Kidney epithelial cell (primary cell): ENCODE measurements around the gene SIM2. TPM values are rescaled to one million over a fixed set of nuclear protein-coding genes. Genes with fewer than 3 reads are reported as not detected.

ENCODE experiments used
- DNase-seq: peaks from one replicate; pipeline ENCODE4 v3.0.0-alpha.2; 2010; ENCODE audit warnings: low read depth
- H3K27me3 ChIP-seq: 2 replicates; pipeline ENCODE4 v1.6.0; 2011; ENCODE audit warnings: low read length; ENCODE audit not compliant: control insufficient read depth, insufficient read depth
- H3K36me3 ChIP-seq: 2 replicates; pipeline ENCODE4 v1.5.1; 2011; ENCODE audit warnings: low read length; ENCODE audit not compliant: control insufficient read depth, insufficient read depth
- H3K4me3 ChIP-seq: 2 replicates; pipeline ENCODE4 v1.5.1; 2011; ENCODE audit warnings: low read depth, mild to moderate bottlenecking, control low read depth, low read length
- total RNA-seq: library from RNA; depleted of rRNA; stranded (reverse); fragments of >200 nt; gene quantifications from 2 replicates; pipeline ENCODE4 v1.2.3, GENCODE V29; 2015
- TF ChIP-seq, protein P1 (sequence below): IDR thresholded peaks from 2 replicates; pipeline ENCODE4 v1.5.1; 2011; ENCODE audit warnings: mild to moderate bottlenecking, moderate library complexity, low read length, control low read depth, inconsistent platforms; ENCODE audit not compliant: insufficient read depth, poor library complexity, severe bottlenecking

The SIM2 gene
- total RNA-seq, 1 donor from 2014 or later, result 9.5 TPM

DNA sequence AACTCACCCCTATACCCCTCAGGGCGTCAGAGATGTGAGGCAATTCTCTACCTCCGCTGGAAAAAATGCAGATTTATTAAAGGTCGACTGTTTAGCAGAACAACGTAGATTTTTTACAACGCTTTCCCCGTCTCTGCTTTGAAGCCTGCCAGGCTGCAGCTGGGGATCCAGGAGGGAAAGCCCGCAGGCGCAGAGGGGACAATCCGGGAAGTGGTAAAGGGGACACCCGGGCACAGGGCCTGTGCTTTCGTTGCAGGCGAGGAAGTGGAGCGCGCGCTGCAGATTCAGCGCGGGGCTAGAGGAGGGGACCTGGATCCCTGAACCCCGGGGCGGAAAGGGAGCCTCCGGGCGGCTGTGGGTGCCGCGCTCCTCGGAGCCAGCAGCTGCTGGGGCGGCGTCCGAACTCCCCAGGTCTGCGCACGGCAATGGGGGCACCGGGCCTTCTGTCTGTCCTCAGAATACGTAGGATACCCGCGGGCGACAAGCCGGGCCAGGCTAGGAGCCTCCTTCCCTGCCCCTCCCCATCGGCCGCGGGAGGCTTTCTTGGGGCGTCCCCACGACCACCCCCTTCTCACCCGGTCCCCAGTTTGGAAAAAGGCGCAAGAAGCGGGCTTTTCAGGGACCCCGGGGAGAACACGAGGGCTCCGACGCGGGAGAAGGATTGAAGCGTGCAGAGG, 5.5 kb downstream of the SIM2 start:
- DNase-seq, result no peak
- peak overlapping the region; percentile 26 for H3K4me3 ChIP-seq
- no peaks in the 10 kb centered on the region for H3K36me3 ChIP-seq
- TF ChIP-seq, protein P1, sequence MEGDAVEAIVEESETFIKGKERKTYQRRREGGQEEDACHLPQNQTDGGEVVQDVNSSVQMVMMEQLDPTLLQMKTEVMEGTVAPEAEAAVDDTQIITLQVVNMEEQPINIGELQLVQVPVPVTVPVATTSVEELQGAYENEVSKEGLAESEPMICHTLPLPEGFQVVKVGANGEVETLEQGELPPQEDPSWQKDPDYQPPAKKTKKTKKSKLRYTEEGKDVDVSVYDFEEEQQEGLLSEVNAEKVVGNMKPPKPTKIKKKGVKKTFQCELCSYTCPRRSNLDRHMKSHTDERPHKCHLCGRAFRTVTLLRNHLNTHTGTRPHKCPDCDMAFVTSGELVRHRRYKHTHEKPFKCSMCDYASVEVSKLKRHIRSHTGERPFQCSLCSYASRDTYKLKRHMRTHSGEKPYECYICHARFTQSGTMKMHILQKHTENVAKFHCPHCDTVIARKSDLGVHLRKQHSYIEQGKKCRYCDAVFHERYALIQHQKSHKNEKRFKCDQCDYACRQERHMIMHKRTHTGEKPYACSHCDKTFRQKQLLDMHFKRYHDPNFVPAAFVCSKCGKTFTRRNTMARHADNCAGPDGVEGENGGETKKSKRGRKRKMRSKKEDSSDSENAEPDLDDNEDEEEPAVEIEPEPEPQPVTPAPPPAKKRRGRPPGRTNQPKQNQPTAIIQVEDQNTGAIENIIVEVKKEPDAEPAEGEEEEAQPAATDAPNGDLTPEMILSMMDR, result no peak
- peaks cover 97% of the 10 kb centered on the region for H3K27me3 ChIP-seq

DNA sequence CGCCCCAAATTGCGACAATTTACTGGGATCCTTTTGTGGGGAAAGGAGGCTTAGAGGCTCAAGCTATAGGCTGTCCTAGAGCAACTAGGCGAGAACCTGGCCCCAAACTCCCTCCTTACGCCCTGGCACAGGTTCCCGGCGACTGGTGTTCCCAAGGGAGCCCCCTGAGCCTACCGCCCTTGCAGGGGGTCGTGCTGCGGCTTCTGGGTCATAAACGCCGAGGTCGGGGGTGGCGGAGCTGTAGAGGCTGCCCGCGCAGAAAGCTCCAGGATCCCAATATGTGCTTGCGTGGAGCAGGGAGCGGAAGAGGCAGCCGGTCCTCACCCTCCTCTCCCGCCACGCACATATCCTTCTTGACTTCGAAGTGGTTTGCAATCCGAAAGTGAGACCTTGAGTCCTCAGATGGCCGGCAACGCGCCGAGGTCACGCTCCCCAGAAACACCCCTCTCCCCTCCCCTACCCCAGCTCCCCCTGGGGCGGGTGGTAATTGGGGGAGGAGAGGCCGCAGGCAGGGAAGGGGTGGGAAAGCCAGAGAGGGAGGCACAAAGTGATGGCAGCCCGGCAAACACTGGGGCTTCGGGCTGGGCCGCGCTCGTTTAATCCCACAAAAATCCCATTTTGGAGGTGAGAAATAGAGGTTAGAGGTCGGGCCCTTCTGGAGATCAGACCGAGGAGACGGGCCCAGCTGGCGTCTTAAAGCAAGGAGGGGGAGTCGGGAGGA, 6.2 kb downstream of the SIM2 start:
- H3K27me3 ChIP-seq, result peaks cover 97% of the 10 kb centered on the region
- DNase-seq, result no peak
- H3K4me3 ChIP-seq, result peak overlapping the region; percentile 26
- TF ChIP-seq, protein P1, result no peak
- H3K36me3 ChIP-seq, result no peaks in the 10 kb centered on the region

DNA sequence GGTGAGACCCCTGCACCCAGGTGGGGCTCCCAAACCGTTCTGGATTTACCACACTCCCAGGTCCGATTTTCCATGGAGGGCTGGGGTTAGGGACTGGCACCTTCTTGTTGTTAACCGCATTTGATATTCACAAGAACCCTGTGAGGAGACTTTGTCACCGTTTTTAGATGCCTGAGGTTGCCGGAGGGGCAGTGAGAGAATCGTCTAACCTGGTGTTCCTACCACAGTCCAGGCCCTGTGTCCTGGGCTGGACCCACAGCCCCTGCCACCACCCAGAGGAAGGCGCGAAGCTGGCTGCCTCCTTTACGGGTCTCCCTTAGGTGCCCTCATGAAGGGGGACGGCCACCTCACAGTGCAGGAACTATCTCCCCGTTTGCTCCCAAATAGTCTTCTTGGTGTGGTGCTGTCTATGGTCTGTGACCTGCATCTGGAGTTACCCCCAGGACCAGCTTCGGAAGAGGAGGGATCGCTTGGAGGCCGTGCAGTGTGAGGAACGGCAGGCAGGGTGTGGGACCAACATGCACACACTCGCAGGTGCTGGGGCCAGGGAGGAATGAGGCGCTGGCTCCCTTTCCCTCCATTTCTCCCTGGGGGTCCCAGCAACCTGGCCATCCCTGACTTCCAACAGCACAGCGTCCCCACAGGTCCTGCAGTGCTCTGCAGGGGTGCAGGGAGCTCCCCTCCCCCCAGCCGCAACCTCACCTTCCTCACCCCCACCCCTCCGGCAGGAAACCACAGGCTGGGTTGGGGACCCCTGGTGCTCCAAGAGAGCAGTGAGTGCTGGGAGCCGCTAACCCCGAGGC, 7.0 kb downstream of the SIM2 start:
- Histone ChIP-seq H3K4me3 (no peak overlapping the region), H3K36me3 (no peaks in the 10 kb centered on the region), H3K27me3 (peaks cover 96% of the 10 kb centered on the region)
- no peak for DNase-seq
- TF ChIP-seq, protein P1, result peak; percentile 32

DNA sequence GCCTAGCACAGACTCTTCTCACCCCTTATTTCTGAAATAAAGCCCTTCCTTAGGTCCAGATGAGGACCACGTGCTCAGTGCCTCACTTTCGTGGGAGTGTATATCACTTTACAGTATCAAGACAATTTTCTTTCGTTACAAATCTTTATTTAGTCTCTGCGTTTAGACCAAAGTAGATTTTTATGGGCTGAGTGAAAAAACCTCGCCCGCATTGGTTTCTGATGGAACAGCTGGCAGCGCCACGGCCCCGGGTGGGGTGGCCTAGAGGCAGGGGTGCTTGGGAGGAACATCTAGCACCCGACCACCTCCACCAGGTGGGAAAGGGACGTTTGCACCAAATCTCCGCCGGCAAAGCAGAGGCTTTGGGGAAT, 7.6 kb downstream of the SIM2 start:
- TF ChIP-seq, protein P1, result no peak
- Histone ChIP-seq H3K4me3 (no peak overlapping the region), H3K36me3 (no peaks in the 10 kb centered on the region), H3K27me3 (peaks cover 90% of the 10 kb centered on the region)
- no peak for DNase-seq

DNA sequence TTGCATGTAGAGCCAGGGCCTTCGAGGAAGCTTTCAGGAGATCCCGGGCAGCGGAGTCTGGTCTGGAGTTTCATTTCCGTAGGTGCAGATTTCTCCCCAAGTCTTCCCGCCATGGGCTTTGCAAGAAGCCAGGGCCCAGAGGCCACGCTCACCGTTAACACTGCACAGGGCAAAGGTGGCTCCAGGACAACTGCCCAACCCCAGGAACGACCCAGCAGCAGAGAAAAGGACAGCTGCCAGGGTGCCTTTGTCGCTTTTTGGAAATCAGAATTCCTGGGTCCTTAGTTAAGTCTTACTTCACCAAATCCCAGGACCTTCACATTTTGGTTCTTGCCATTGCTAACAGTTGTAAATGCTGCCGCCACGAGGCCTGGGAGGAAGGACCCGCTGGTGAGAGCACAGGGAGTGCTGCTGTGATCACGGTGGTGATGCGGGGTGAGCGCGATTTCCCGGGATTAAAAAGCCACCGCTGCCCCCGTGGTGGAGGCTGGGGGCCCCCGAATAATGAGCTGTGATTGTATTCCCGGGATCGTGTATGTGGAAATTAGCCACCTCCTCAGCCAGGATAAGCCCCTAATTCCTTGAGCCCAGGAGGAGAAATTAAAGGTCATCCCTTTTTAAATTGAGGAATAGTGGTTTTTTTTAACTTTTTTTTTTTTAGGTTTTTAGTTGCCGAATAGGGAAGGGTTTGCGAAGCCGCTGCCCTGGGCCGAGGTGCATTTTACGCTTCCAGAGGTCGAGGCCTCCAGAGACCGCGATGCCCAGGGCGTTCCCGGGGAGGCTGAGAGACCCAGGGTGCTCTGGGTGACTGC, 8.2 kb downstream of the SIM2 start:
- H3K27me3 ChIP-seq, result peaks cover 86% of the 10 kb centered on the region
- TF ChIP-seq, protein P1, result no peak
- no peak for DNase-seq

More for the DNA sequence above, 8.2 kb downstream of the SIM2 start:
- H3K4me3 ChIP-seq, result no peak overlapping the region
- no peaks in the 10 kb centered on the region for H3K36me3 ChIP-seq
